Measurements from ENCODE around the gene CACFD1.

DNA sequence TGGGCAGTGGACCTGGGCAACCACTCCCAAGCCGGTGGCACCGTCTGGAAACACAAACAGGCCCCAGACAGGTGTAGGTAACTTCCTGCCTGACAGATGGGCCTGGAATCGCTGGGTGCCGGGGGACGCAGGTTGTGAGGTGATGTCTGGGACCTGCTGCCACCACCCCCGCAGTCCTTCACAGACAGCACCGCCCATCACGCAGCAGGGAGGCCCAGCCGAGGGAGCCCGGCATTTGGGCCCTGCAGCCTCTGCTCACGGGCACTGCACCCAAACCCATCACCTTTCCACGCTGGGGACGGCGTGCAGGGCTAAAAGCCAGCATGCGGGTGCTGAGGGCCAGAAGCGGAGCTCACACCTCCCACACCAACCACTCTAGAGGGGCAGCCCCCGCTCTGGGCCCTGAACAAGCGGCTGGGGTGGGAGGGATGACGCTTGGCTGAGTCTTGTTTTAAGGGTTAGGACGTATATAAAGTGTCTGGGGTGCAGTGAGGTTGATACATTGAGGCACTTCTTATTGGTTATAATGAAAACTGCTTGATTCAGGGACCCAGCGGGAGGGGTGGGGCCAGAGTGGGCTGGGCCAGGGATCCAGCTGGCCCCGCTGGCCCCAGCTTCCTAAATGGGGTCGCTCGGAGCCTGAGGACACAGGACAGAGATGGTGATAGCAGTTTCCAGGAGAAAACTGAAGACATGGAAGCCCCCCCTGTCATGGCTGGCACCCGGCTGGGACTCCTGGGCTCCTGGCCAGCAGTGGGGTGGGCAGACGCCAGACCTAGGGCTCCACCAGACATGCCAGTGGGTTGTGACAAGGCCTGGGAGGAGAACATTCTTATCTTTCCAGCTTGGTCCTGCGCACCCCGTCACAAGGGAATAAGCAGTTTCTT is 53.7 kb downstream of the CACFD1 start:
- TF ChIP-seq, protein P1, sequence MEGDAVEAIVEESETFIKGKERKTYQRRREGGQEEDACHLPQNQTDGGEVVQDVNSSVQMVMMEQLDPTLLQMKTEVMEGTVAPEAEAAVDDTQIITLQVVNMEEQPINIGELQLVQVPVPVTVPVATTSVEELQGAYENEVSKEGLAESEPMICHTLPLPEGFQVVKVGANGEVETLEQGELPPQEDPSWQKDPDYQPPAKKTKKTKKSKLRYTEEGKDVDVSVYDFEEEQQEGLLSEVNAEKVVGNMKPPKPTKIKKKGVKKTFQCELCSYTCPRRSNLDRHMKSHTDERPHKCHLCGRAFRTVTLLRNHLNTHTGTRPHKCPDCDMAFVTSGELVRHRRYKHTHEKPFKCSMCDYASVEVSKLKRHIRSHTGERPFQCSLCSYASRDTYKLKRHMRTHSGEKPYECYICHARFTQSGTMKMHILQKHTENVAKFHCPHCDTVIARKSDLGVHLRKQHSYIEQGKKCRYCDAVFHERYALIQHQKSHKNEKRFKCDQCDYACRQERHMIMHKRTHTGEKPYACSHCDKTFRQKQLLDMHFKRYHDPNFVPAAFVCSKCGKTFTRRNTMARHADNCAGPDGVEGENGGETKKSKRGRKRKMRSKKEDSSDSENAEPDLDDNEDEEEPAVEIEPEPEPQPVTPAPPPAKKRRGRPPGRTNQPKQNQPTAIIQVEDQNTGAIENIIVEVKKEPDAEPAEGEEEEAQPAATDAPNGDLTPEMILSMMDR (IDR thresholded peaks at IDR 0.05 in 2 of 3, conservative IDR thresholded peaks at IDR 0.05 in 1 of 3; ENCODE audit: insufficient read depth in 2 of 3, low read depth in 1 of 3, low read length in 3 of 3): no peak
- TF ChIP-seq, protein P2, sequence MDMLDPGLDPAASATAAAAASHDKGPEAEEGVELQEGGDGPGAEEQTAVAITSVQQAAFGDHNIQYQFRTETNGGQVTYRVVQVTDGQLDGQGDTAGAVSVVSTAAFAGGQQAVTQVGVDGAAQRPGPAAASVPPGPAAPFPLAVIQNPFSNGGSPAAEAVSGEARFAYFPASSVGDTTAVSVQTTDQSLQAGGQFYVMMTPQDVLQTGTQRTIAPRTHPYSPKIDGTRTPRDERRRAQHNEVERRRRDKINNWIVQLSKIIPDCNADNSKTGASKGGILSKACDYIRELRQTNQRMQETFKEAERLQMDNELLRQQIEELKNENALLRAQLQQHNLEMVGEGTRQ (CRISPR knock-in tag; IDR thresholded peaks at IDR 0.05): no peak
- TF ChIP-seq SMAD1 (IDR thresholded peaks at IDR 0.05; ENCODE audit: low read depth, low read length, partially characterized antibody) (no peak), ZC3H4 (CRISPR knock-in tag; IDR thresholded peaks at IDR 0.05; ENCODE audit: borderline replicate concordance) (no peak), TCF7L2 (IDR thresholded peaks at IDR 0.05; ENCODE audit: low read depth, low read length) (no peak), JUNB (CRISPR knock-in tag; conservative IDR thresholded peaks at IDR 0.05) (no peak), BRCA1 (IDR thresholded peaks at IDR 0.05) (no peak), BRCA1 (CRISPR knock-in tag; IDR thresholded peaks at IDR 0.05) (no peak), ZFP30 (CRISPR knock-in tag; IDR thresholded peaks at IDR 0.05; ENCODE audit: borderline replicate concordance) (no peak), WHSC1 (IDR thresholded peaks at IDR 0.05; ENCODE audit: low read length) (no peak), ZNF512 (tag; IDR thresholded peaks at IDR 0.05) (no peak), ZBTB34 (CRISPR knock-in tag; IDR thresholded peaks at IDR 0.05) (no peak), GATAD2B (IDR thresholded peaks at IDR 0.05; ENCODE audit: borderline replicate concordance) (no peak)
